ENCODE results near the gene C6orf120.

- TF ChIP-seq, protein P1, sequence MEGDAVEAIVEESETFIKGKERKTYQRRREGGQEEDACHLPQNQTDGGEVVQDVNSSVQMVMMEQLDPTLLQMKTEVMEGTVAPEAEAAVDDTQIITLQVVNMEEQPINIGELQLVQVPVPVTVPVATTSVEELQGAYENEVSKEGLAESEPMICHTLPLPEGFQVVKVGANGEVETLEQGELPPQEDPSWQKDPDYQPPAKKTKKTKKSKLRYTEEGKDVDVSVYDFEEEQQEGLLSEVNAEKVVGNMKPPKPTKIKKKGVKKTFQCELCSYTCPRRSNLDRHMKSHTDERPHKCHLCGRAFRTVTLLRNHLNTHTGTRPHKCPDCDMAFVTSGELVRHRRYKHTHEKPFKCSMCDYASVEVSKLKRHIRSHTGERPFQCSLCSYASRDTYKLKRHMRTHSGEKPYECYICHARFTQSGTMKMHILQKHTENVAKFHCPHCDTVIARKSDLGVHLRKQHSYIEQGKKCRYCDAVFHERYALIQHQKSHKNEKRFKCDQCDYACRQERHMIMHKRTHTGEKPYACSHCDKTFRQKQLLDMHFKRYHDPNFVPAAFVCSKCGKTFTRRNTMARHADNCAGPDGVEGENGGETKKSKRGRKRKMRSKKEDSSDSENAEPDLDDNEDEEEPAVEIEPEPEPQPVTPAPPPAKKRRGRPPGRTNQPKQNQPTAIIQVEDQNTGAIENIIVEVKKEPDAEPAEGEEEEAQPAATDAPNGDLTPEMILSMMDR (conservative IDR thresholded peaks at IDR 0.05; ENCODE audit: low read depth, low read length) = no peak
- no peak for TF ChIP-seq EZH2phosphoT487 (IDR thresholded peaks at IDR 0.05; ENCODE audit: borderline replicate concordance, low read length)
Observed at GRCh38 chr6:169723991-169724493, 22.1 kb downstream of the C6orf120 start.

Measured in PC-3 (cell line).